Measurements from ENCODE around the gene SFRP2. TPM values are rescaled to one million over a fixed set of nuclear protein-coding genes. Genes with fewer than 3 reads are reported as not detected.

SFRP2 gene
- total RNA-seq, 2 donors from 2014 or later, result 1.4 to 1.5 TPM

DNA sequence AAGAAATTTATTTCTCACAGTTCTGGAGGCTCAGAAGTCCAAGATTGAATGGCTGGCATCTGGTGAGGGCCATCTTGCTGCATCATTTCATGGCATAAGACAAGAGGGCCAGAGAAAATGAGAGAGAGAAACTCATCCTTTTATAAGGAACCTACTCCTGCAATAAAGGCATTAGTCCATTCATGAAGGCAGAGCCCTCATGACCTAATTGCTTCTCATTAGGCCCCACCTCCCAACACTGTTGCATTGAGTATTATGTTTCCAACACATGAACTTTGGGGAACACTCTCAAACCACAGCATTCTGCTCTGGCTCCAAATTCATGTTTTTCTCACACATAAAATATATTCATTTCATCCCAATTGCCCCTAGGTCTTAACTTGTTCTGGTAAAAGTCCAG, 43.2 kb downstream of the SFRP2 start:
- Histone ChIP-seq H3K27me3 (no peaks in the 10 kb centered on the region), H3K36me3 (no peaks in the 10 kb centered on the region), H3K4me3 (no peak overlapping the region), H3K9me3 (peaks cover 0 to 4% of the 10 kb centered on the region in 2 donors), H3K4me1 (no peaks in the 10 kb centered on the region), H3K27ac (no peak overlapping the region)
- TF ChIP-seq, protein P1, sequence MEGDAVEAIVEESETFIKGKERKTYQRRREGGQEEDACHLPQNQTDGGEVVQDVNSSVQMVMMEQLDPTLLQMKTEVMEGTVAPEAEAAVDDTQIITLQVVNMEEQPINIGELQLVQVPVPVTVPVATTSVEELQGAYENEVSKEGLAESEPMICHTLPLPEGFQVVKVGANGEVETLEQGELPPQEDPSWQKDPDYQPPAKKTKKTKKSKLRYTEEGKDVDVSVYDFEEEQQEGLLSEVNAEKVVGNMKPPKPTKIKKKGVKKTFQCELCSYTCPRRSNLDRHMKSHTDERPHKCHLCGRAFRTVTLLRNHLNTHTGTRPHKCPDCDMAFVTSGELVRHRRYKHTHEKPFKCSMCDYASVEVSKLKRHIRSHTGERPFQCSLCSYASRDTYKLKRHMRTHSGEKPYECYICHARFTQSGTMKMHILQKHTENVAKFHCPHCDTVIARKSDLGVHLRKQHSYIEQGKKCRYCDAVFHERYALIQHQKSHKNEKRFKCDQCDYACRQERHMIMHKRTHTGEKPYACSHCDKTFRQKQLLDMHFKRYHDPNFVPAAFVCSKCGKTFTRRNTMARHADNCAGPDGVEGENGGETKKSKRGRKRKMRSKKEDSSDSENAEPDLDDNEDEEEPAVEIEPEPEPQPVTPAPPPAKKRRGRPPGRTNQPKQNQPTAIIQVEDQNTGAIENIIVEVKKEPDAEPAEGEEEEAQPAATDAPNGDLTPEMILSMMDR (IDR thresholded peaks at IDR 0.05), result no peak
- no peak for DNase-seq (ENCODE audit: low spot score)

DNA sequence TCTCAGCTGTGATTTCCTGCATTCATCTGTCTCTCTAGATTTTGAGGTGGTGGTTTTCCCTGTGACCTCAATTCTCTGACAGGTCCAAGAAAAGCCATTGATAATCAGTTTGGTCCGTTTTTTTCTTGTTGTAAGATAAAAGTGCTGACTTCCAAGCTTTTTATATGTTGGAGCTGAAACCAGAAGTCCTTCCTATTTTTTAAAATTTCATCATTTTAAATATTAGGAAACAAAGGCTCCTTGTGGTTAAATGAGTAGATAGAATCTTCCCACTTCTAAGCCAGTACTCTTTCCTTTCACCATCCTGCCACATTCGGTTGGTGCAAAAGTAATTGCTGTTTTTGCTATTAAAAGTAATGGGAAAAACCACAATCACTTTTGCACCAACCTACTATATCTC, 47.3 kb downstream of the SFRP2 start:
- Histone ChIP-seq H3K4me3 (no peak overlapping the region), H3K9me3 (peaks cover 0 to 16% of the 10 kb centered on the region in 2 donors), H3K27me3 (no peaks in the 10 kb centered on the region), H3K36me3 (no peaks in the 10 kb centered on the region), H3K27ac (no peak overlapping the region), H3K4me1 (no peaks in the 10 kb centered on the region)
- TF ChIP-seq, protein P1 (IDR thresholded peaks at IDR 0.05), result no peak
- DNase-seq (ENCODE audit: low spot score), result no peak

DNA sequence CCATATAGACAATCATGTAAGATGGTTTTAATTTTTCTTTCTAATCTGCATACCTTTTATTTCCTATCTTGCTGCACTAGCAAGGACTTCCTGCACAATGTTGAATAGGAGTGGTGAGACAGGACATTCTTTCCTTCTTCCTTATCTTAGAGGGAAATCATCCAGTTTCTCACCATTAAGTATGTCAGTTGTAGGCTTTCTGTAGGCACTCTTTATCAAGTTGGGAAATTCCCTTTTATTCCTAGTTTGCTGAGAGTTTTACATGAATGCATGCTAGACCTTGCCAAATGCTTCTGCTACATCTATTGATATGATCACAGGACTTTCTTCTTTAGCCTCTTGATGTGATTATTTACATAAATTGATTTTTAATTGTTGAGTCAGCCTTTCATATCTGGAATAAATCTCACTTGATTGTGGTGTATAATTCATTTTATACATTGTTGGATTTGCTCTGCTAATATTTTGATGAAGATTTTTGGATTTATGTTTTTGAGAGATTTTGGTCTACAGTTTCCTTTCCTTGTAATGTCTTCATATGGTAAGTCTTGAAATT, 52.9 kb downstream of the SFRP2 start:
- H3K9me3 ChIP-seq, result peaks cover 0 to 15% of the 10 kb centered on the region in 2 donors
- no peak for DNase-seq (ENCODE audit: low spot score)
- no peaks in the 10 kb centered on the region for H3K36me3 ChIP-seq
- H3K4me1 ChIP-seq, result no peaks in the 10 kb centered on the region
- TF ChIP-seq, protein P1 (IDR thresholded peaks at IDR 0.05), result no peak
- no peaks in the 10 kb centered on the region for H3K27me3 ChIP-seq
- no peak overlapping the region for H3K4me3 ChIP-seq
- no peak overlapping the region for H3K27ac ChIP-seq

DNA sequence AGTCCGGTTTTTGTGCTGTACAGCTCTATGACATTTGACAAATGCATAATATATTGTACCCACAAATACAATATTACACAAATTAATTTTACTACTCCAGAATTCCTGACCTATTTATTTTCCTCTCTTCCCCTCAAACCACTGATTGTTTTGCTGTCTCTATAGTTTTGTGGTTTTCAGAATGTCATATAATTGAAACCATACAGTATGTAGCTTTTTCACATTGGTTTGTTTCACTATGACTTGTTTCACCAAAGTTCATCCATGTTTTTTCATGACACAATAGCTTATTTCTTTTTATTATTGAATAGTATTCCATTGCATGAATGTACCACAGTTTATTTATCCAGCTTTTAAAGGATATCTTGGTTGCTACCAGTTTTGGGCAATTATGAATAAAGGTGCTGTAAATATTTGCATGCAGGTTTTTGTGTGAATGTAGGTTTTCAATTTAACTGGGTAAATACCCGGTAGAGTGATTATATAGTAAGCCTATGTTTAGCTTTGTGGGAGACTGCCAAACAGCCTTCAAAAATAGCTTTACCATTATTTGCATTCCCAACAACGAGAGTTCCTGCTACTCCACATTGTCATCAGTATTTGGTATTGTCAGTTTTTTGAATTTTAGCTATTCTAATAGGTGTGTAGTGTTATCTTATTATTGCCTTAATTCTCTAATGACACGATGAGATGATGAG, 55.0 kb downstream of the SFRP2 start:
- H3K4me1 ChIP-seq, result no peaks in the 10 kb centered on the region
- H3K36me3 ChIP-seq, result no peaks in the 10 kb centered on the region
- H3K27ac ChIP-seq, result no peak overlapping the region
- TF ChIP-seq, protein P1 (IDR thresholded peaks at IDR 0.05), result no peak
- H3K4me3 ChIP-seq, result no peak overlapping the region
- no peaks in the 10 kb centered on the region for H3K27me3 ChIP-seq
- DNase-seq (ENCODE audit: low spot score), result no peak
- peaks cover 0 to 10% of the 10 kb centered on the region in 2 donors for H3K9me3 ChIP-seq

DNA sequence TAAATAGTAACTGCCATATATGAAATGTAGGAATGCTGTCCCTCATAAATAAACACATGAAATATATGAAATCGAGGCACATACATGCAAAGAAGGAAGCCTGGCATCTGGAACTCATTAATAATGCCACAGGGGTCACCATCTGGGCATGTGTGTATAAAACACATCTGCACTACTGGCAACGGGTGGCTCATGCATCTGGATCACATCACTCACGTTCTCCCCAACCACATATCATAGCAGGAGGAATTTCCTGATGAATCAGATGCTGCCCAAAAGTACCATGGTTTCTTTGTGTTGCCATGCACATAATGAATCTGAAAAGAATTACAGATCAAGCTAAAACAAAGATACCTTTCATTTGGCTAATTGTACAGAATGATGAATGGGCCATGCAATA, 57.6 kb downstream of the SFRP2 start:
- no peaks in the 10 kb centered on the region for H3K36me3 ChIP-seq
- H3K9me3 ChIP-seq, result no peaks in the 10 kb centered on the region
- H3K27ac ChIP-seq, result no peak overlapping the region
- DNase-seq (ENCODE audit: low spot score), result no peak
- H3K4me1 ChIP-seq, result no peaks in the 10 kb centered on the region
- TF ChIP-seq, protein P1 (IDR thresholded peaks at IDR 0.05), result no peak
- no peaks in the 10 kb centered on the region for H3K27me3 ChIP-seq
- H3K4me3 ChIP-seq, result no peak overlapping the region

Other genes with a start within 250 kb of the SFRP2 start
- 10 to 100 TPM in 1 of 2 donors, 1 to 10 TPM in 1; 6.4 to 18.8 TPM for gene TLR2, start 104.8 kb downstream of the SFRP2 start, total RNA-seq
- 10 to 100 TPM in 1 of 2 donors, 1 to 10 TPM in 1; 5.3 to 10.2 TPM for gene RNF175, start 29.1 kb downstream of the SFRP2 start, total RNA-seq